Measurements from ENCODE around the gene DRD2.

The DRD2 gene

DNA sequence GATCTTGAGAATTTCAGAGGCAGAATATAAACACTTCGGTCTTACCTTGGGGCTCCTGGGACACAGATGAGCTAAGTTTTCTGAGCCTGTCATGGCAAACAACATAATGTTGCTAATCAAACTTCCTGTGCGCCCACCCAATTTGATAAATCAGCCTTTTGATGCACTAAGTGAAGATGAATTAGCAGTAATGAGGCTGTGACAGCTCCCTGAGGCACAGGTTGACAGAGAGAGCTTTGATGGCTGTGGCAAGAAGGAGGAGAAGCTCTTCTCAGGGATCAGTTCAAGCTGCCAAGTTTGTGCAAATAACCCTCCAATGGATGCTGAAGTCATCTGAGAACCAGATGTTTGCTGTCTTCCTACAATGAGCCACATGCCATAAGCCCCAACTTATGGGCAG, 34.4 kb downstream of the DRD2 start:
- no peak for DNase-seq

DNA sequence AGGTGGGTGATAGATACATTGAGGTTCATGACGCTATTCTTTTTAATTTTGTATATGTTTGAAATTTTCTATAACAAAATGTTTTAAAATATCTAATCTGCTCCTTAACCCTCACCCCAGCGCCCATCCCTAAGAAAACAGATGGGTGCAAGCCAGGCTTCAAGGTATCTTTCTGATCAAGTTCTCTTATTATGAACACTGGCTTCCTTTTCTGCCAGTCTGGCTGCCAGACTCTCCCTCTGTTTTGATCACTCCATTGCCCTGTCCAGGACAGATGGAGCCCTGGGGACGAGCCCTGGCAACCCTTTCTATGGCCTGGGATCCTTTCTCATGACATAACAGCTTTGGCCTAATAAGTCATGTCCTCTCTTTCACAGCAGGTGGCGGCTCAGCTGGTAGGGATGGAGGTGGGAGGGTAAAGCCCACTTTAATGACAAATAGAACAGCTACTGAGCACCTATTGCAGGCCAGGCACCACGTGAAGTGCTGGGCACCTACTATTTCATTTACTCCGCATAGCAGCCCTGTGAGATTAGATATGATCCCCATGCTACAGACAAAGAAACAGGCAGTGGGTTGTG, 38.4 kb downstream of the DRD2 start:
- DNase-seq = no peak

DNA sequence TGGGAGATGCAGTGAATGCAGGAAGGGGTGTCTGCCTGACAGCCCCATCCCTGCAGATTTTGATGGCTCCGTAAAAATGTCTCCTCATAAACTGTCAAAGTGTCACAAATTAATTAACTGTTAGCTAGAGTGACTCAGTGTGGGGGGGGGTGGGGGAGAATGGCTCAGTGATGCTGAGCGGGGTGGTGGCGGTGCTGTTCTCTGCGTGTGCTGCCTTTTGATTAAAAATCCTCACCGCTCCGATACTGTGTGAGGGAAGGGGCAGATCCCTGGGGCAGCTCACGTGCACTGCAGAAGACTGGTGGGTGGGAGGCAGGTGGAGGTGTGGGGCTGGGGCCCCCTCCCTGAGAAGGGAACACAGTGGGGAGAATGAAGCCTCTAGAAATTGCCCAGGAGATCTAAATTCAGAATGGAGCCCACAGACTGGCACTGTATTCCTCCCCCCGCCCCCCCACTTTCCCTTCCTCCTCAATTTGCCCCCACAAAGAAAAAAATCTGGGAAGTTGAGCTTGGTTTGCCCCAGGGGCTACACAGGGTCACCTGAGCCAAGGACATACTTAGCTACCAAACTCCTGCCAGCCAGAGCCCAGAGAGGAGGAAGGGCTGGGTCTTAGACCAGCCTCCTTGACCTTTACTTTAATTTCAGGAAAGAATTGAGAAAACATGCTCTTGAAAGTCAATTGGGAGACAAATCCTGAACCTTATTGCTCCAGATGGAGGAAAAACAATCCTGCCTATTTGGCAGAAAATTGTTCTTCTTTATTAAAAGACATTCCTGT, 39.8 kb downstream of the DRD2 start:
- no peak for DNase-seq

DNA sequence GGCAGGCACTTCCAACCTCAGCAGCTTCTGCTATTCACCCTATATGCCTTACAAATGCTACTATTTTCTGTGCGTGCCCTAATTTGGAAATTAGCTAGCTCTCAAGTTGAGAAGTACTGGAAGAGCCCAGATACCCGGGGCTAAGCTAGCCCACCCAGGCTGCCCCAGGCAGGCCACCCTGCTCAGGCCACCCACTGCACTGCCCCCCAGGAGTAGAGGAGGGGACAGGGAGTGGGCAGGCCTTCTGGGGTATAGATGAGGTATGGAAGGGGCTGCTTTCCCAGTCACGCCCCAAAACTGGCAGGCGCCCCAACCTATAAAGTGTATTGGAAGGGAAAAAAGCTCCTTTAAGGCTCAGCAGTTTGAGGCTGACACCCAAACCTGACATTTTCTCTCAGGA, 43.5 kb downstream of the DRD2 start:
- no peak for DNase-seq

DNA sequence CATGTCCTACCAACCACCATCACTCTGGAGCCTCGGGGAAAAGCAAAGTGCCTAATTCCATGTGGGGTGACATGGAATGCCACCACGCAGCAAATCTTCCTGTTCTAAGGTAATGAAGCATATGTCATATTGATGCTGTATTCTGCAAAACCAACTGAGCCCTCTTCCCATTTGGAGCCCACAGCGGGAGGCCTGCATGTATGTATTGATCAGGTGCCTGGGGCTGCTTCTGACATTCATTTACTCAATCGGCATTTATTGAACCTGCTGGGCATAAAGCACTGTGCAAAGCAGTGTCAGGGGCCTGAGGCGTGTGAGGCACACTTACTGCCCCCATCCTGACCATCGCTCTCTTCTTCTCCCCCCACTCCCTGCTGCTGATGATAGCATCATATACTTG, 48.5 kb downstream of the DRD2 start:
- no peak for DNase-seq

DNA sequence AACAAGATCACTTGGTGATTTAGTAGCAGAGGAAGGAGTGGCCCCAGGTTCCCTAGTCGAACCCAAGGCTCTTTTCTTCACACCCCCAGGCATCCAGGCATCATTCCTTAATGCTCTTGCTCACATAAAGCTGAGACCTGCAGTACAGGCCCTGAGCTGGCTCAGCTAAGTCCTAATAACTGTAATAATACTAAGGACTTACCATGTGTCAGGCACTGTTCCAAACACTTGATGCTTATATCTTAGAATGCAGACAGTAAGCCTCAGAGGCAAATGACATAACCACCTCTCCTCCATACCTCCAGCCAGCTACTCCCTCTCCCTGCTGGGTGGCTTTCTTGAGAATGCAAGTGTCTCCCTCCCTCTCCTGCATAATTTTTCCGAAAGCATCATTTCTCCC, 54.4 kb downstream of the DRD2 start:
- no peak for DNase-seq

DNA sequence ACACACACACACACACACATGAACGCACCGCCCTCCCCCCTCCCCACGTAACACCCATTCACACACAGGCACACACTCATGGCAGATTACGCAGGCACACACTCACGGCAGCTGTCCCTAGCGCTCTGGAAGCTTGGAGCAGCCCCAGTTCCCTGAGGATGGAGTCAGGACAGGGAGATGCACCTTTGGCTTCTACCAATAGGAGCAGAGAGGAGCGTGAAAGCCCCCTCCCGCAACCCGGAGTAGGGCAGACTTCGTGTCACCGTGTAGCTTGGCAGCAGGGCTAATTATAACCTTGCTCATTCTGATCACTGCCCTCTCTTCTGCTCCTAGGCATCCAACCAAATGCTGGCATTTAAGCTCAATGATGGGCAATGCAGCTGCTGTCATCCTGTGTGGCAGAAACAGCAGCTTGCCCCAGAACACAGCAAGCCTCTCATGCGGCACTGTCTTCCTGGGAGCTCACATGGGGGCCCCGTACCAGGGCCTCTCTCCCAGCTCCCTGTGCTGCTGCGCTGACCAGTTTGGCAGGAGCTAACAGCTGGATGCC, 55.7 kb downstream of the DRD2 start:
- DNase-seq = no peak

DNA sequence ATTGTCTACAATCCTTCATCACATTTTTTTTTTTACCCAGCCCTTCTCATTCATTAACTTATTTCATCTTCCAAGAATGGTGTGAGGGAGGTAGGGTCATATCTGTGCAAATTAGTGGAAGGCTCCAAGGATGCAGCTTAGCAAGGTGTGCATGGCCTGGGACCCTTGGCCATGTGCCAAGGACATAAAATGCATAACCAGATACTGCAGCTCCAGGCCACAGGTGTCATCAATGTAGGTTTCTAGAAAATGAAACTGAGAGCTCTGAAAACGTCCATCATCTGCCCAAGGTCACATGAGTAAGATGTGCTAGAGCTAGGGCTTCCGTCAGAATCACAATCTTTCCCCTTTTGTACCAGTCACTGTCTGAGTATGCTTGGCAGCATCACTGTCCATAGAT, 57.8 kb downstream of the DRD2 start:
- no peak for DNase-seq

DNA sequence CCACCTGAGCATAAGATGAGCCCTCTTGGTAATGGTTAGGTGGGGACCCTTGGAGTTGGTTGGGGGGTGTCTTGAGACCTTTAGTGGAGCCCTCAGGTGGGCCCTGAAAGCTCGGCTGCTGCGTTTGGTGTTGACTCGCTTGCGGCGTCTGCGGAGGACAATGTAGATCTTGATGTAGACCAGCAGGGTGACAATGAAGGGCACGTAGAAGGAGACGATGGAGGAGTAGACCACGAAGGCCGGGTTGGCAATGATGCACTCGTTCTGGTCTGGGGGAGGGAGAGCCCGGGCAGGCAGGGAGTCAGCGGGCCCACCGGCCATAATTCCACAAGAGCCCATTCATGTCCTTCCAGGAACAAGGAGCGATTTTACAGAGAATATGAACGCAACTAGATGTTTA, 59.9 kb downstream of the DRD2 start:
- DNase-seq = no peak

DNA sequence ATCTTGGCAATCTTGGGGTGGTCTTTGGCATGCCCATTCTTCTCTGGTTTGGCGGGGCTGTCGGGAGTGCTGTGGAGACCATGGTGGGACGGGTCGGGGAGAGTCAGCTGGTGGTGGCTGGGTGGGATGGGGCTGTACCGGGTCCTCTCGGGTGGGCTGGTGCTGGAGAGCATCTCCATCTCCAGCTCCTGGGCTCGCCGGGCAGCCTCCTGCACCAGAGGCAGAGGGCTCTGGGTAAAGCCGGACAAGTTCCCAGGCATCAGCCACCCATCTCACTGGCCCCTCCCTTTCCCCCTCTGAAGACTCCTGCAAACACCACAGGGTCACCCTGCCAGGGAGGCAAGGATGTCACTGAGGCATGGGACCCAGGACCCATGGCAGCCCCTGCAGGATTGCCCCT, 62.5 kb downstream of the DRD2 start:
- DNase-seq = no peak

DNA sequence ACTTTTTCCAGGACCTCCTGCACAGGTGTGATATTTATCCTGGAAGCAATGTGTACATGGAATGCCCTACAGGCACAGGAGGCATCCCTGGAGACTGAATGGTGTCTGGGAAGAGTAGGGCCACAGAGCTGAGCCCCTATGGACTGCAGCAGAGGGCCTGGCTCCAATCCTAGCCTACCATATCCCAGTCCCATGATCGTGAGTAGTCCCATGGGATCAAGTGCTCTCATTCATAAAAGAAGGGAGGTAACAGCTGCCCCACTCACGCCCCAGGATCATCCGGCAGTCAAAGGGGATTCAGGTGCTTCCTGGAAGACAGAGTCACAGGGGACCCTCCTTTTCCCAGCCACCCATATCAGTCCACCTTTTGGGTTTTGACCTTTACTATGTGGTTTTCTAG, 63.7 kb downstream of the DRD2 start:
- DNase-seq = no peak

DNA sequence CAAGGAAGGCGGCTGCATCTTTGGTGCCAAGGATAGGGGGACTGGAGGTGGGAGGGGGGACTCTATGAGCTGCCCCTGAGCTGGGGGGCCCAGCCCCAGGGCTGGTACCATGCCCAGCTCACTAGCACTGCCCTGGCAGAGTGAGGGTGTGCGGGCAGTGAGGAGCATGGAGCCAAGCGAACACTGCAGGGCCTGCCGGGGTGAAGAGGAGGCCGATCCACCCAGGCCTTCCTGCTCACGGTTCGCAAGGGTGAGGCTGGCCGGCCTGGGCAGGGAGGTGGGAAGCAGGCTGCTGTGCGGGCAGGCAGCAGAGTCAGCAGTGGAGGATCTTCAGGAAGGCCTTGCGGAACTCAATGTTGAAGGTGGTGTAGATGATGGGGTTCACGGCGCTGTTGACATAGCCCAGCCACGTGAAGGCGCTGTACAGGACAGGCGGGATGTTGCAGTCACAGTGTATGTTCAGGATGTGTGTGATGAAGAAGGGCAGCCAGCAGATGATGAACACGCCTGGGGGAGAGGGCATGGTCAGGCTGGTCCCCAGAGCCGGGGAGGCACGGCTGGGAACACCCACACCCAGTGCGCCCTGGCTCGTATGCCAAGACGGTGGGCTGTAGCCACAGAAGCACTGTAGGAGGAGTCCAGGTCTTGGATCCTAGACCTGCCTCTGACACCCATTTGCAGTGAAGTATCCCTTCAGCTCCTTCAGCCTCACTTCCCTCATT, 64.6 kb downstream of the DRD2 start:
- no peak for DNase-seq

DNA sequence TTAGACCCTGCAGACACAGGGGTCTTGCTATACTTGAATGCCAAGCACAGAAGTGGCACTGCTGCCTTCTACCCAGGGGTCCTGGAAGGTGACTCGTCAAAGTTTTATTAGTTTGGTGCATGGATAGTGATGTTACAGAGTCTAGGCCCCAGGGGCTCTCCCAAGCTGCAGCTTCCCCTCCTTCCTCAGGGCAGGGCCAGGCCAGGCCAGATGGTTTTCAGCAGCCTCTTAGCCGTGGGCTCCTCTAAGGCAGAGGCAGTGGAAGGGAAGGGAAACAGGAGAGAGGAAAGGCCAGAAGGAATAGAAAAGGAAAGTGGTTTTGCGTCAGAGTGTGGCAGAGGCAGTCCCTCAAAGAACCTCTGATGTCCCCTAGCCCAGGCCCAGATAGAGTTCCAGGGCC, 65.7 kb downstream of the DRD2 start:
- DNase-seq = no peak

DNA sequence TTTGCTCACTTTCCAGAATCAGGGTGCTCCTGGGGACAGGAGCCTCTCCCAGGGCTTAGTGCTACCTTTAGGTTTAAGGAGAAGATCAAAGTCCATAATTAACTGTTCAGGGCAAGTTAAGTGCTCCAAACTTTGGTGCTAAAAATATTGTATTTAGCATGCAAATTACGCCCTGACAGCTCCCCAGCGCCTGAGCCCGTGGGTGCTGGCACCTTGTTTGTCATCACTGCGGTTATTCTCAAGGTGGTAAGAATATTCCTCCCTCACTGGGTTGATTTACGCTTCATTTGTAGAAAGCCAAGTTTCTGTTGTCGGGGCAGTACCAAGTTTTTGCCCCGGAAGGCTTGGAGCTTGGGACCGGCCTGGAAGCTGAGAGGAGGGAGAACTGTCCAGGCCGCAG, 66.3 kb downstream of the DRD2 start:
- DNase-seq = no peak

DNA sequence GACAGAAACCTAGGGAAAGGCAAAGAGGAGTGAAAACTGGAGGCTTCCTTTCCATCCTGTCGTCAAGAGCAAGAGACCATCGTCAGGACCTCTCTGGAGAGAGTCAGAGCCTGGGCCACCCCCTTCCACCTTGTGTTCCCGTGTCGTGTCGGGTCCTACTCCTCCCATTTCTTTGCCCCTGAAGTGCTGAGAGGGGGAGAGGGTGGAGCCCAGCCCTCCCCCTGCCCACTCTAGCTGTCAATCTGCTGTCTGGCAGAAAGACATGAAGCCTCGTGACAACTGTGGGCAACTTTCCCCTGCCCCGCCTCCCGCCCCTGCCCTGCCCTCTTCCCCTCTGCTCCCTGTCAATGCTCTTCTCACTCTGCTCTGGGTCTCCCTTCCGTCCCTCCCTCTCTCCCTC, 67.0 kb downstream of the DRD2 start:
- DNase-seq = no peak

DNA sequence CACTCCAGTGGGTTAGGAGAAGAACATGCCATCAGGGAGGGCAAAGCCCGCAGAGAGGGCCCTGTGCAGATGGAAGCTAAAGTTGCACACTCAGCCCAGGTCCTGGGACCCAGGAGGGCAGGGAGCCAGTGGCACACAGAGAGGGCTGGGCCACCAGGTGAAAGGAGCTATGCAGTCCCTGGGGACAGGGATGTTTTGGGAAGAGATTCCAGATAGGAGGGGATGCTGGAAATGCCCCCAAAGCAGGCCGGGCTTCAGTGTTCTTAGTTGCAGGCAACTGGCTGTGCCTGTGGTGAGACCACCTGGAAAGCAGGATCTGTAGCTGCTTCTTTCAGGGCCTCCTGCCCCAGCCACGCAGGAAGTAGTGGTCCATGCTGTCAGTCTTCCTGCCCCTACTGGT, 68.0 kb downstream of the DRD2 start:
- no peak for DNase-seq

DNA sequence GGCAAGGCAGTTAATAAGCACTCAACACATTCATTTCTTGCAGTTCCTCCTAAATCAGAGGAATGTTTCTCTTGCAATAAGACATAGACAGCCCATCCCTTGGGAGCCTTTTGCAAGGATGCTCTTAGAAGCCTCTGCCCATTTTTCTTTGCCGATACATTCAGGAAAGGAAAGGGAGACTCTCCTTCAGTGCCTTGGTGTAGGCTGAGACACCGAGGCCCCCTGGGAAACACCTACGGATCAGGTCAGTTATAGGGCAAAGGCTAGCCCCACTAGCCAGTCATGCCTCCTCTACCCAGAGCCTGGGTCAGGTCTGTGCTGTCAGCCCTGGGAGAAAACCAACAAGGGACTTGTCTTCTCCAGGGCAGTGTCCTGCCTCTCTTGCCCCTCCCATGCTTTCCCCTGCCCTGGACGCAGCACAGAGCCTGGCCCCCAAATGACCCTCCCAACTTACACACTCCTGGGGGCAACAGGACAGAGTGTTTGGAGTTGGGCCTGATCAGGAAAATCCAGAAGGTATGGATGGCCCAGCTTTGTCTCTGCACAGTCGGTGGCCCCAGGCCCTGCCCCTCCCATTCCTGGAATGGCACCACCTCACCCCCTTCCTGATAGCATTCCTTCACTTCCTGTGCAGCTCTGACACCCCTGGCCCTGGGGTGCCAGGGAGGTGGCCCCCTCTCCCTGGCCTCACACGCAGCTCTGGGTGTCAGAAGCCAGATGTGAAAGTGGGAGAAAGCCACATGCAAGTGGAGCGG, 69.3 kb downstream of the DRD2 start:
- no peak for DNase-seq

DNA sequence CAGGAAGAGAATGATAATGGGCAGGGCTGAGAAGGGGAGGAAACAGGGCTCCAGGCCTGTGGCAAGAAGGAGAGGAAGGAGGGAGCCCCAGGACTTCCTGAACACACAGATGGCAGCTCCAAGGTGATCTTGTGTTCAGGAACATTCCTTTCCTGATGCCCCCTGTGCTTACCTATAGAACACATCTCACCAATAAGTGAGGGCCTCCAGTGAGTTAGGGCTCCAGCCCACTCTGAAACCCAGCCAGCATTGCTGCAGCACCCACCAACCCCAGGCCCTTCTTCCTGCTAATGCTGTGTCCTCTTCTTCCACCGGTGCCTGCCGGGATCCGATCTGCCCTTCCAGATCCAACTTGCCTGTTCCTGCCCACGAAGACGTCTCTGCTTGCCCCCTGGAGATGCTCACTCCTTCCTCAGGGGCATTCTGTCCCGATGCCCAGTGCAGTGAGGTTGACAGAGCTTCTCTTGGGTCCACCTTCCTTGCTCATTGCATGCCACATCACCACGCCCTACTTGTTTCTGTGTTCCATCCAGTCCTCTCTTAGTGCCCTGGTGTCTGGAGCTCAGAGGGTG, 70.3 kb downstream of the DRD2 start:
- no peak for DNase-seq

DNA sequence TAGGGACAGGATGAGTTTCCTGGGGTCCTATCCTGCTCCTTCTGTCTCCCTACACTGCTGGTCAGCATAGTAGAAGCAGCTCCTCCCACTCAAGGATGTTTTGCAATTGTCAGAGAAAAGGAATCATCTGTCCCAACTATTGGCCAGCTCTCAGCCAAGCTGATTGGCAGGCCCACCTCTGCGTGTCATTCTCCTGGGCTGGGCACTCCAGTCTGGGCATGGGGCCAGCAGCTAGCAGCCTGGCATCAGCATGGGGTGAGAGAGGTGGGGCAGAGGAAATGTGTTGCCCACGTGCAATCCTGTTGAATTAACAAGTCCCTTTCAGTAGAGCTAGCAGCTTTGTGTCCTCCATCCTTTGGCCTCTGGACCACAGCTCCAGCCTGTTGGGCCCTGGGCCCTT, 73.5 kb downstream of the DRD2 start:
- peak; percentile 52 for DNase-seq

DNA sequence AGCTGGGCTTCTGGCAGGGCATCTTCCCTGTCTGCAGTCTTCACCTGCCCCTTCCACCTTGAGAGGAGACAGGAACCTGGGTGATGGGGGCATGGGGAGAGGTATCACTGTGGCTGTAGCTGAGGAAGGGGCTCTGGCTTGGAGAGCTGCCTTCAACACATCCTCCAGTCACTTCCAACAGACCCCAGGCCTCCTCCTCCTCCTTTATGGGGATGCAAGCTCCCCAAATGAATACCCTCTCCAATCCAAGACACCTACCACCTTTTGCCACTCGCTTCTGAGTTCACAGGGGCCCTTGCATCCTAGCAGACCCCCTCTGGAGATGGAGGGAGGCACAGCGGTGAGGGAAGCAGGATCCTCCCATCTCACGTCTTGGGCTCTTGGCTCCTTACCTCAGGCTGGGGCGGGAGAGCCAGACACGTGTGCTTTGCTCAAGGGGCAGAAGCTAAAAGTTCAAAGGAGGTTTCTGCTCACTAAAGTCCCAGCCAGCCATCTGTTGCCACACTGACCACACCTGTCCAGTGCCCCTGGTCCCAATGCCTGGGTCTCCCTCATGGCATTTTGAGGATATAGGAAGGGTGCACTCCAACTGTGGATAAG, 74.5 kb downstream of the DRD2 start:
- no peak for DNase-seq

DNA sequence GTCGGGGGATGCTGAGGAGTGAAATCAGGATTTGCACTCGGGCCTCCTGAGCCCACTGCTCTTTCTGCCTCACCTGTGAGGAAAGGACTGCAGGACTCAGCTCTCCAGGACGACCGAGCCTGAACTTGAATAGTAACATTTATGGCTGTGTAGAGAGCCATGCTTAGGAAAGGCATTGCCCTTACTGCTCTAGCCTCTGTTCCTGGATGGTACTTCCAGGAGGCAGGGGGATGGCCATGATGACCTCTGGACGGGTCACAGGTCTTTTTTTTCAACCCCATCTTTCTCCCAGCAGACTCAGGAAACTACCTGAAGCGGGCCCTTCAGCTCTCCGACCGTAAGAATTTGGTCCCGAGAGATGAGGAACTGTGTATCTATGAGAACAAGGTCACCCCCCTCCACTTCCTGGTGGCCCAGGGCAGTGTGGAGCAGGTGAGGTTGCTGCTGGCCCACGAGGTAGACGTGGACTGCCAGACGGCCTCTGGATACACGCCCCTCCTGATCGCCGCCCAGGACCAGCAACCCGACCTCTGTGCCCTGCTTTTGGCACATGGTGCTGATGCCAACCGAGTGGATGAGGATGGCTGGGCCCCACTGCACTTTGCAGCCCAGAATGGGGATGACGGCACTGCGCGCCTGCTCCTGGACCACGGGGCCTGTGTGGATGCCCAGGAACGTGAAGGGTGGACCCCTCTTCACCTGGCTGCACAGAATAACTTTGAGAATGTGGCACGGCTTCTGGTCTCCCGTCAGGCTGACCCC, 76.3 kb downstream of the DRD2 start:
- no peak for DNase-seq

DNA sequence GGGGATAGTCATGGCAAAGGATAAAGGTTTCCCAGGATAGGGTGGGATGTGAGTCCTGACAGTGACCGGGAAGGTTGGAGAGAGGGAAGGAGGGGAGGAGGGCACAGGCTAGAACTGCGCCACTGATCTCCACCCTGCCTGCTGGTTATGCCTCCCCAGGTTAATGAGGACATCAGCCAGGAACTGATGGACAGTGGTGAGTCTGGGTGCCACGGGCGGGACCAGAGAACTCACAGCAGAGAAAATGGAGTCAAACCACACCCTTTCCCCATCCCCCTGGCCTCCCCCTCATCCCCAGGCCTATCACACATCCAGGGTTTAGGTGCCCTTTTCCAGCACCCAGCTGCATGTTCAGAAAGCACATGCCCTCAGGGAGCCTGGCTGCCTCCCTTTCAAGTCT, 77.4 kb downstream of the DRD2 start:
- no peak for DNase-seq
